ENCODE results near the gene EXOSC2. TPM values are rescaled to one million over a fixed set of nuclear protein-coding genes. Genes with fewer than 3 reads are reported as not detected.
"Not testable (repeated sequence)": the region's sequence is repeated elsewhere in the genome, so short reads cannot be mapped to it uniquely, and the experiment has no call there.

The EXOSC2 gene
- polyA plus RNA-seq, 5 donors = 42.1 to 53.7 (median 49.2) TPM

GRCh38 chr9:130665431-130666392 is 27.9 kb upstream of the EXOSC2 start:
- DNase-seq = no peak

GRCh38 chr9:130666393-130667119 is 27.0 kb upstream of the EXOSC2 start:
- no peak for DNase-seq

- DNase-seq = no peak
Measured at GRCh38 chr9:130667120-130667435, 26.5 kb upstream of the EXOSC2 start.

- no peak for DNase-seq
Measured at GRCh38 chr9:130668196-130668595, 25.4 kb upstream of the EXOSC2 start.

- DNase-seq = no peak
Measured at GRCh38 chr9:130668659-130669058, 24.9 kb upstream of the EXOSC2 start.

- DNase-seq = no peak
Measured at GRCh38 chr9:130669965-130670364, 23.6 kb upstream of the EXOSC2 start.

- no peak for DNase-seq
Measured at GRCh38 chr9:130670644-130671043, 22.9 kb upstream of the EXOSC2 start.

GRCh38 chr9:130672466-130672865 is 21.1 kb upstream of the EXOSC2 start:
- DNase-seq = no peak

GRCh38 chr9:130672933-130673615 is 20.5 kb upstream of the EXOSC2 start:
- no peak for DNase-seq

GRCh38 chr9:130675396-130675795 is 18.2 kb upstream of the EXOSC2 start:
- no peak for DNase-seq

- DNase-seq = no peak
Measured at GRCh38 chr9:130677252-130677651, 16.3 kb upstream of the EXOSC2 start.

- DNase-seq = peak in 1 of 2 donors; percentile 44
Measured at GRCh38 chr9:130680836-130681768, 12.5 kb upstream of the EXOSC2 start.

GRCh38 chr9:130681769-130682420 is 11.7 kb upstream of the EXOSC2 start:
- no peak for DNase-seq

- no peak for DNase-seq
Measured at GRCh38 chr9:130682421-130683121, 11.0 kb upstream of the EXOSC2 start.

GRCh38 chr9:130685104-130685503 is 8.5 kb upstream of the EXOSC2 start:
- DNase-seq = no peak

- not testable (repeated sequence) for DNase-seq
Measured at GRCh38 chr9:130685945-130686344, 7.6 kb upstream of the EXOSC2 start.

- DNase-seq = no peak
Measured at GRCh38 chr9:130687615-130688014, 6.0 kb upstream of the EXOSC2 start.

GRCh38 chr9:130688072-130688471 is 5.5 kb upstream of the EXOSC2 start:
- DNase-seq = no peak

GRCh38 chr9:130689572-130689936 is 4.0 kb upstream of the EXOSC2 start:
- no peak for DNase-seq

Measured in right lung (tissue), 5 donors.